GM12865 (cell line): ENCODE measurements around the gene EPM2A.

Source experiments
- DNase-seq: peaks from one replicate; pipeline ENCODE4 v3.0.0; 2010; ENCODE audit warnings: low read depth
- H3K4me3 ChIP-seq: 2 replicates; pipeline ENCODE4 v1.5.1; 2011; ENCODE audit warnings: mild to moderate bottlenecking, low read depth, low read length, control low read depth
- TF ChIP-seq, protein P1 (sequence below): IDR thresholded peaks from 2 replicates; pipeline ENCODE4 v1.5.1; 2011; ENCODE audit warnings: low read length, control low read depth, low read depth, inconsistent platforms; ENCODE audit not compliant: insufficient read depth; ENCODE audit errors: missing control alignments

The EPM2A gene

GRCh38 chr6:145731447-145731846 is 3.9 kb downstream of the EPM2A start:
- DNase-seq: no peak
- no peak overlapping the region for H3K4me3 ChIP-seq
- TF ChIP-seq, protein P1, sequence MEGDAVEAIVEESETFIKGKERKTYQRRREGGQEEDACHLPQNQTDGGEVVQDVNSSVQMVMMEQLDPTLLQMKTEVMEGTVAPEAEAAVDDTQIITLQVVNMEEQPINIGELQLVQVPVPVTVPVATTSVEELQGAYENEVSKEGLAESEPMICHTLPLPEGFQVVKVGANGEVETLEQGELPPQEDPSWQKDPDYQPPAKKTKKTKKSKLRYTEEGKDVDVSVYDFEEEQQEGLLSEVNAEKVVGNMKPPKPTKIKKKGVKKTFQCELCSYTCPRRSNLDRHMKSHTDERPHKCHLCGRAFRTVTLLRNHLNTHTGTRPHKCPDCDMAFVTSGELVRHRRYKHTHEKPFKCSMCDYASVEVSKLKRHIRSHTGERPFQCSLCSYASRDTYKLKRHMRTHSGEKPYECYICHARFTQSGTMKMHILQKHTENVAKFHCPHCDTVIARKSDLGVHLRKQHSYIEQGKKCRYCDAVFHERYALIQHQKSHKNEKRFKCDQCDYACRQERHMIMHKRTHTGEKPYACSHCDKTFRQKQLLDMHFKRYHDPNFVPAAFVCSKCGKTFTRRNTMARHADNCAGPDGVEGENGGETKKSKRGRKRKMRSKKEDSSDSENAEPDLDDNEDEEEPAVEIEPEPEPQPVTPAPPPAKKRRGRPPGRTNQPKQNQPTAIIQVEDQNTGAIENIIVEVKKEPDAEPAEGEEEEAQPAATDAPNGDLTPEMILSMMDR: no peak

GRCh38 chr6:145729887-145730286 is 5.4 kb downstream of the EPM2A start:
- DNase-seq: no peak
- H3K4me3 ChIP-seq: no peak overlapping the region
- TF ChIP-seq, protein P1: no peak

GRCh38 chr6:145728444-145729385 is 6.6 kb downstream of the EPM2A start:
- H3K4me3 ChIP-seq: no peak overlapping the region
- TF ChIP-seq, protein P1: no peak
- DNase-seq: no peak

DNA sequence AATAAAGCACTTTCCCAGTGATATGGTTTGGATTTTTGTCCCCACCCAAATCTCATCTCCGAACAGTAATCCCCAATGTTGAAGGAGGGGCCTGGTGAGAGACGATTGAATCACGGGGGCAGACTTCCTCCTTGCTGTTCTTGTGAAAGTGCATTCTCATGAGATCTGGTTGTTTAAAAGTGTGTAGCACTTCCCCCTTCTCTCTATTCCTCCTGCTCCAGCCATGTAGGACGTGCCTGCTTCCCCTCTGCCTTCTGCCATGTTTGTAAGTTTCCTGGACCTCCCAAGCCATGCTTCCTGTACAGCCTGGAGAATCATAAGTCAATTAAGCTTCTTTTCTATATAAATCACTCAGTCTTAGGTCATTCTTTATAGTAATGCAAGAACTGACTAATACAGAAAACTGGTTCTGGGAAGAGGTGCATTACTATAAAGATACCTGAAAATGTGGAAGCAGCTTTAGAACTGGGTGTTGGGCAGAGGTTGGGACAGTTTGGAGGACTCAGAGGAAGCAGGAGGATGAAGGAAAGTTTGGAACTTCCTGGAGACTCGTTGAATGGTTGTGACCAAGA is 7.4 kb downstream of the EPM2A start:
- H3K4me3 ChIP-seq: no peak overlapping the region
- no peak for DNase-seq
- TF ChIP-seq, protein P1: no peak

GRCh38 chr6:145725570-145725969 is 9.8 kb downstream of the EPM2A start:
- no peak overlapping the region for H3K4me3 ChIP-seq
- TF ChIP-seq, protein P1: no peak

GRCh38 chr6:145723646-145724045 is 11.7 kb downstream of the EPM2A start:
- no peak overlapping the region for H3K4me3 ChIP-seq
- DNase-seq: no peak
- TF ChIP-seq, protein P1: no peak

More at GRCh38 chr6:145725570-145725969, 9.8 kb downstream of the EPM2A start:
- no peak for DNase-seq
